ENCODE data around the gene ZCCHC9.

DNA sequence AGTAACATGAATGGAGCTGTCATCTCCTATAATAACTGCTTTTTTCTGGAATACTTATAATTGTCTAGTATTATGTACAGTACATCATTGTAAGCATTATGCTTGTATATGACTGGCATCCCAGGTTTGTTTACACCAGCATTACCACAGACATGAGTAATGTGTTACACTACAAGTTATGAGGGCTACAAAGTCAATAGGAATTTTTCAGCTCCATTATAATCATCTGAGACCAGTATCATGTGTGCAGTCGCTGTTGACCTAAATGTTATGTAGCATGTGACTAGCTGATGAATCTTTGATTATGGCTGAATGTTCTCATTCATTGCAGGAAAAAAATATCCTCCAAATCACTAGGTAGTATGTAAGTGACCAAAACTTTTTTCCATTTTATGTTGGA is 2.2 kb downstream of the ZCCHC9 start:
- TF ChIP-seq POLR2A (IDR thresholded peaks at IDR 0.05) (no peak), POLR2AphosphoS5 (IDR thresholded peaks at IDR 0.05) (no peak), EP300 (IDR thresholded peaks at IDR 0.05) (no peak)
- TF ChIP-seq, protein P1, sequence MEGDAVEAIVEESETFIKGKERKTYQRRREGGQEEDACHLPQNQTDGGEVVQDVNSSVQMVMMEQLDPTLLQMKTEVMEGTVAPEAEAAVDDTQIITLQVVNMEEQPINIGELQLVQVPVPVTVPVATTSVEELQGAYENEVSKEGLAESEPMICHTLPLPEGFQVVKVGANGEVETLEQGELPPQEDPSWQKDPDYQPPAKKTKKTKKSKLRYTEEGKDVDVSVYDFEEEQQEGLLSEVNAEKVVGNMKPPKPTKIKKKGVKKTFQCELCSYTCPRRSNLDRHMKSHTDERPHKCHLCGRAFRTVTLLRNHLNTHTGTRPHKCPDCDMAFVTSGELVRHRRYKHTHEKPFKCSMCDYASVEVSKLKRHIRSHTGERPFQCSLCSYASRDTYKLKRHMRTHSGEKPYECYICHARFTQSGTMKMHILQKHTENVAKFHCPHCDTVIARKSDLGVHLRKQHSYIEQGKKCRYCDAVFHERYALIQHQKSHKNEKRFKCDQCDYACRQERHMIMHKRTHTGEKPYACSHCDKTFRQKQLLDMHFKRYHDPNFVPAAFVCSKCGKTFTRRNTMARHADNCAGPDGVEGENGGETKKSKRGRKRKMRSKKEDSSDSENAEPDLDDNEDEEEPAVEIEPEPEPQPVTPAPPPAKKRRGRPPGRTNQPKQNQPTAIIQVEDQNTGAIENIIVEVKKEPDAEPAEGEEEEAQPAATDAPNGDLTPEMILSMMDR (IDR thresholded peaks at IDR 0.05): no peak
